GM19099 (cell line): ENCODE measurements around the gene NOL6.

Source experiments
- POLR2A ChIP-seq: IDR thresholded peaks from 3 replicates; pipeline ENCODE4 v1.6.1; 2011; ENCODE audit warnings: low read depth; ENCODE audit not compliant: insufficient read length; ENCODE audit errors: extremely low read depth

The NOL6 gene

GRCh38 chr9:33468215-33468730 lies 5.5 kb downstream of the NOL6 start:
- no peak for TF ChIP-seq POLR2A

DNA sequence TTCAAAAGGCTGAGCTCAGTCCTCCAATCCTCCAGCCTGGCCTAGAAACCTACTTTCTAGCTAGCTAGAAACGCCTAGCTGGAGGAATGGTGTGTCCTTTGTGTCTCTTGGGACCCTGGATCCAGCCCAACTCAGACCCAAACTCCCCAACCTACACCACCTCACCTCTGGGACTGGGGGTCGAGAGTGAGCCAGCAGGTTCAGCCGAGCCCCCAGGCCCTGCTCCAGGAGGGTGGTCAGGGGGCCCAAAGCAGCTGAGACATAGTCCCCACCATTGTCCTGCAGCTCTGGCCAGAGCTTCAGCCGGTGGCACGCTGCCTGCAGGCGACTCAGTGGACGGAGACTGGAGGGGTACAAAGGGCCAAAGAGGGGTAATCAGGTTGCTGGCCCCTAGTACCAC lies 6.2 kb downstream of the NOL6 start:
- TF ChIP-seq POLR2A = no peak

- TF ChIP-seq POLR2A = no peak
These were observed 6.9 kb downstream of the NOL6 start for GRCh38 chr9:33466565-33467495.

DNA sequence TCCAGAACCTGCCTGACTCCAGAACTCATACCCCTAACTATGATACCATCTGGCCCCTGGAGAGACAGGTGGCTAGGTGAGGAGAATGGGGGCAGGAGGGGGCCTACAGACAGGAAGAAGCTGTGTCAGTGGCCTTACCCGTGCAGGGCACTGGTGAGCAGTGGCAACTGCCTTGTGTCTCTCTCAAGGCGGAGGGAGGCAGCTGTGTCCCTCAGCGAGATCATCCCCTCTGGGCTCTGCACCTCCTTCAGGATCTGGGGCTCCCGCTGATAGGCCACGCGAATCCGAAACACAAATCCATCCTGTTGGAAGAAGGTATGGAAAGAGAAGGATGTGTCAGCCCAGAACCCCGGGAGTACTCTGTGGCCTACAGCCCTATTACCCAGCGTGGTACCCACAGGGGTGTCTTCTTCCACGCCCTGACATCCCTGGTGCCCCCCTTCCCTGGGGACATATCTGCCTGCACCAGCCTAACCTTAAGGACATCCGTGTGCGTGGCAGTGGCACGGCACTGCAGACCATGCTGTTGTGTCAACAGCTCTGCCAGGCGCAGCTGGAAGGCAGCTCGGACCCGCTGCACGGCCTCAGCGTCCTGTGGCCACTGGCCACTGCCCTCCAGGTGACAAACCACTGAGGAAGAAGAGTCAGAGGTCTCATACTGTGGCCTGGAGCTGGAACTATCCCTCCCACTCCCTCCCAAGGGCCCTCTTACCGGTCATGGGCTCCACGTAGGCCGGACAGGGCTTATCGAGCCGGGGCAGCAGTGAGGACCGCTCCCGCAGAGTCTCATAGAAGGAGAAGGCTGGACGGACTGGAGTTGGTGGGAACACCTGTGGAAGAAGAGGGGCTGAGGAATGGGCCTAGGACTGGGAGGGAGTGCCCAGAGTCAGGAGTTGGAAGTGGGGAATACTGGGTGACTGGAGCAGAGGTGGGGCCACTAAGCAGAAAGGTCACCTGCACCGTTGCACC lies 7.8 kb downstream of the NOL6 start:
- TF ChIP-seq POLR2A = no peak

DNA sequence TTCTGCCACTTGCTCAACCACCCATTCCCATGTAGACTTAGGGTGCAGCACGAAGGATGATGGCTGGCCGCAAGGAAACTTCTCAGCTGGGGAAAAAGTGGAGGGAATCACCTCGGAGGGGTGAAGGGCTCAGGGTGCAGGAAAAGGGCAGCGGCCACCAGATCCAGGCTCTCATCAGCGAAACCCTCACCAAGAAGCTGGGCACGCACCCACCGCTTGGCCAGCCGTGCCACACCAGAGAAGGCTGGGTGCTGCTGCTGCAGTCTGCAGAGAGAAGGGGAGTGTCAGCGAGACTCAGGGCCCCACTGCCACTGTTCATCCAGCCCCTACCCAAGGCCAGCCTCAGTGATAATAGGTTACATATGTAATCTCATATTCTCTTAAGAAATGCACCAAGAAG lies 8.6 kb downstream of the NOL6 start:
- TF ChIP-seq POLR2A = no peak

- no peak for TF ChIP-seq POLR2A
These were observed 9.6 kb downstream of the NOL6 start for GRCh38 chr9:33464045-33464636.

- TF ChIP-seq POLR2A = no peak
These were observed 10.6 kb downstream of the NOL6 start for GRCh38 chr9:33463151-33463550.

DNA sequence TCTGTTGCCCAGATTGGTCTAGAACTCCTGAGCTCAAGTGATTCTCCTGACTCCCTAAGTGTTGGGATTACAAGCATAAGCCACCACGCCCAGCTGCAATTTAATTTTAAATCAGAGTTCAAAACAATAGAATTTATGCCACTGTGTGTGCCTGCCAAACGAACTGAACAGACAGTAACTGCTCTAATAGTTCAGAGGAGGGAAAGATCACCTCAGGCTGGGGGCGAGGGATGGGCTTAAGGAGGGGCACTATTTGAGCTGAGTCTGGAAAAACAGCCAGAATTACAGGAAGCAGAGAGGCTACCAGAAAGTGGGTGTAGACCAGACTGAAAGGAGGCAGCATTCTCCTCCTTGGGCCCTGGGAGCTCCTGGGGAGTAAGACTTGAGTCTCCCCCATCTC lies 12.2 kb downstream of the NOL6 start:
- TF ChIP-seq POLR2A = no peak

DNA sequence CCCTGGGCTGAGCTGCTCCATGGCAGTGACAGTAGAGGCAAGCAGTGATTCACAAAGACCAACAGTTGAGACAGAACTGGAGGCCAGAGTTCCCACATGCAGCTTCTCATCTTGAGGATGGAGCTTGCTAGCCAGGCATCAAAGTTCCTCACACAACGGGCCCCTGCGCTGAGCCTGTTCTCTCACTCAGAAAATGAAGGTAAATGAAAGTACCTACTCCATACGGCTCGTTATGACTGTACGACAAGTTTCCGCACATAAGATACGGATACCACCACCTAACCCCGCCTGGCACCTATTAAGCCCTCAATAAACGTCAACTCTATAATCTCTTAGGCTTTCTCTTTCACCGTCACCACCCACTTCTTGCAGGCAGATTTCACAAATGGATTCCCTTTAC lies 12.9 kb downstream of the NOL6 start:
- no peak for TF ChIP-seq POLR2A

- TF ChIP-seq POLR2A = no peak
These were observed 14.6 kb downstream of the NOL6 start for GRCh38 chr9:33459115-33459514.

GRCh38 chr9:33458444-33458843 lies 15.3 kb downstream of the NOL6 start:
- no peak for TF ChIP-seq POLR2A

- TF ChIP-seq POLR2A = no peak
These were observed 17.8 kb downstream of the NOL6 start for GRCh38 chr9:33455945-33456344.

DNA sequence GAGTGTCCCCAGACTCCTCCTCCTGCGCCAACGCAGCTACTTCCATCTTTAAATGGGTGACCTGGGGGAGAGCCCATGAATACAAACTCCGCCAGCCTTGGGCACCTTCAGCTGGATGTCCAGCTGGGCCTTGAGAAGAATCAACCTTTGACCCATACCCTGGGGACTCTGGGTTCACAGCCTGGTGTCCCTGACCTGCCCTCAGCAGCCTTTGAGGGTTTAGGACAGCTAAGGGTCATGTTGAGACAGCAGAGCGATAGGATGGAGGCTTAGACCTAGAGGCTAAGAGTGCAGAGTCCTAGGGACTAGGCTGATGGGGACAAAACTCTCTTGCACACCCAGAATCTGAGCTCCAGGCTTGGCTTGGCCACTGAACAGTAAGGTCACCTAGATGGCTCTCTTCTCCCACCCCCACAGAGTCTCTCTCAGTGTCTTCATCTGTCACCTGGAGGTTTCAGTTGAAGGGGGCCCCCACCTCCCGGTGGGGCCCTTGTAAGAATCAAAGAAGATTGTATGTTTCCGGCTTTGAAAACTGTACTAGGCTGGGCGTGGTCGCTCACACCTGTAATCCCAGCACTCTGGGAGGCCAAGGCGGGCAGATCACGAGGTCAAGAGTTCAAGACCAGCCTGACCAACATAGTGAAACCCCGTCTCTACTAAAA lies 19.6 kb downstream of the NOL6 start:
- no peak for TF ChIP-seq POLR2A

- TF ChIP-seq POLR2A = no peak
These were observed 20.4 kb downstream of the NOL6 start for GRCh38 chr9:33453286-33453860.

DNA sequence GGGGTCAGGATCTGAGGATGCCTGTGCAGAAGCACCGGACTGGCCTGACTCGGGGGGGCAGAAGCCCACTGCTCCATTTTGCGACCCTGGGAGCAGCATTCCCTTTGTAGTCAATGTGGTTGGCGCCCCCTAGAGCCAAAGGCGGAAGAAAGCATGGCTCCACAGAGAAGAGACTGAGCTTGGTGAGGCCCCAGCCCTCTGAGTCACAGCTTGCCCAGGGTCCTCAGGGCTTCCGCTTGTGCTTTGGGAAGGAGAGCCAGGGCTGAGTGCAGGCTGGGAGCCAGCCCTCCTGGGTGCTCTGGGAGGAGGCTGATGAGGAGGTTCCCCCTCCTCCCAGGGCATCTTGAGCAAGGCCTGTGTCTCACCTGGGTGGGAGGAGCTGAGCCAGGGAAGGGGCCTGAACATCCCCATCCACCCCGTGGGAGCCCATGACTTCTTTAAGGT lies 20.9 kb downstream of the NOL6 start:
- TF ChIP-seq POLR2A = no peak

- TF ChIP-seq POLR2A = no peak
These were observed 23.0 kb downstream of the NOL6 start for GRCh38 chr9:33450621-33451146.
